ENCODE results near the gene SP140L.

DNA sequence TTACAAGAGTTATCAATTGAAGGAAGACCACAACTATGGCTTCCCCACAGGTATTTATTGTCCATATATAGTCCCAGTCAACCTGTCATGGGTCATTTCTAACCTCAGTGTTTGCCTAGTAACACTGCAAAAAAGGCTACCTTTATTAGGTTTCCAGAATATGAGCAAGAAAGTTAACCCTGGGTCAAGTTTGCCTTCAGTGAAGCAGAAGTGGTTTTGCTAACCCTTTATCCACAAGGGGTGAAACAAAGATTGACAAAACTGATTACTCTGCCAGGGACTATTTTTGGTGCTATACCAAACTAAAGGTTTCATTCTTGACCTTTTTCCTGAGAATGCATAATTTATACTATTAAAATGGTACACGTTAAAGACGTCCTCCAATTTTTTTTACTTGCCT lies 117.8 kb downstream of the SP140L start:
- TF ChIP-seq, protein P1, sequence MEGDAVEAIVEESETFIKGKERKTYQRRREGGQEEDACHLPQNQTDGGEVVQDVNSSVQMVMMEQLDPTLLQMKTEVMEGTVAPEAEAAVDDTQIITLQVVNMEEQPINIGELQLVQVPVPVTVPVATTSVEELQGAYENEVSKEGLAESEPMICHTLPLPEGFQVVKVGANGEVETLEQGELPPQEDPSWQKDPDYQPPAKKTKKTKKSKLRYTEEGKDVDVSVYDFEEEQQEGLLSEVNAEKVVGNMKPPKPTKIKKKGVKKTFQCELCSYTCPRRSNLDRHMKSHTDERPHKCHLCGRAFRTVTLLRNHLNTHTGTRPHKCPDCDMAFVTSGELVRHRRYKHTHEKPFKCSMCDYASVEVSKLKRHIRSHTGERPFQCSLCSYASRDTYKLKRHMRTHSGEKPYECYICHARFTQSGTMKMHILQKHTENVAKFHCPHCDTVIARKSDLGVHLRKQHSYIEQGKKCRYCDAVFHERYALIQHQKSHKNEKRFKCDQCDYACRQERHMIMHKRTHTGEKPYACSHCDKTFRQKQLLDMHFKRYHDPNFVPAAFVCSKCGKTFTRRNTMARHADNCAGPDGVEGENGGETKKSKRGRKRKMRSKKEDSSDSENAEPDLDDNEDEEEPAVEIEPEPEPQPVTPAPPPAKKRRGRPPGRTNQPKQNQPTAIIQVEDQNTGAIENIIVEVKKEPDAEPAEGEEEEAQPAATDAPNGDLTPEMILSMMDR (IDR thresholded peaks at IDR 0.05) = no peak
- no peak for TF ChIP-seq ZFX (IDR thresholded peaks at IDR 0.05; ENCODE audit: borderline replicate concordance)
